ENCODE data around the gene HEXA. TPM values are rescaled to one million over a fixed set of nuclear protein-coding genes. Genes with fewer than 3 reads are reported as not detected.

Gene HEXA
- total and polyA plus RNA-seq, 9 of the 15 experiments (the other 6 are each of a cell fraction or from before 2014, with no cell fraction given): 22.2 to 136 (median 68.9) TPM

GRCh38 chr15:72423256-72423655 is 47.4 kb upstream of the HEXA start:
- Histone ChIP-seq H3K36me3 (ENCODE audit: control insufficient read depth, insufficient read depth, low read length) (no peaks in the 10 kb centered on the region), H2AFZ (ENCODE audit: low read depth, low read length) (no peak overlapping the region), H4K20me1 (replicated peaks; ENCODE audit: control insufficient read depth, insufficient read depth, low read length) (no peaks in the 10 kb centered on the region), H3K27ac (ENCODE audit: extremely low read depth, low read depth, low read length) (no peak overlapping the region), H3K79me2 (ENCODE audit: control insufficient read depth, insufficient read depth, low read length) (no peaks in the 10 kb centered on the region), H3K27me3 (ENCODE audit: control insufficient read depth in 2 of 2, insufficient read depth in 2 of 2, low read length in 2 of 2) (no peaks in the 10 kb centered on the region), H3K4me1 (replicated peaks in 1 of 2; ENCODE audit: control insufficient read depth in 2 of 2, insufficient read depth in 2 of 2, low read length in 2 of 2) (no peaks in the 10 kb centered on the region), H3K9me3 (replicated peaks; ENCODE audit: control insufficient read depth, insufficient read depth, low read depth, low read length) (no peaks in the 10 kb centered on the region; the same call in none of the 2 replicates), H3K4me2 (ENCODE audit: insufficient read depth, low read length) (no peak overlapping the region), H3K4me3 (no peak overlapping the region), H3K9ac (ENCODE audit: insufficient read depth in 1 of 2, low read depth in 2 of 2, low read length in 2 of 2) (no peak overlapping the region), H3K9me1 (ENCODE audit: control insufficient read depth, insufficient read depth, low read length) (no peaks in the 10 kb centered on the region)
- intact Hi-C loops (cut with micrococcal nuclease) (no loop called here), in situ Hi-C loops (cut with MboI) (no loop called here)
- ATAC-seq: no peak
- CTCF ChIA-PET (ENCODE audit: low intra/inter-chr PET ratio): no interaction called here
- no peak for FAIRE-seq
- no TSS peak for BruUV-seq (replicated peaks)
- no peak for DNase-seq (ENCODE audit: extremely low read depth in 1 of 4, low spot score in 3 of 4)
- POLR2A ChIA-PET: no interaction called here
- 0% methylated on average over 2 of the region's 2 CpGs for WGBS (ENCODE audit: insufficient coverage, low coverage, missing lambda C conversion rate)
- TF ChIP-seq ZNF133 (CRISPR knock-in tag; IDR thresholded peaks at IDR 0.05) (no peak), GABPA (tag; conservative IDR thresholded peaks at IDR 0.05; ENCODE audit: low read depth) (no peak), SRSF7 (optimal IDR thresholded peaks at IDR 0.05; ENCODE audit: low read depth, low read length) (no peak), PTBP1 (IDR thresholded peaks at IDR 0.05; ENCODE audit: low read depth, low read length) (no peak), KLF6 (CRISPR knock-in tag; IDR thresholded peaks at IDR 0.05; ENCODE audit: borderline replicate concordance) (no peak), ZNF830 (CRISPR knock-in tag; IDR thresholded peaks at IDR 0.05) (no peak), LCOR (CRISPR knock-in tag; IDR thresholded peaks at IDR 0.05) (no peak), BRD9 (IDR thresholded peaks at IDR 0.05; ENCODE audit: low read depth, partially characterized antibody) (no peak), BCLAF1 (IDR thresholded peaks at IDR 0.05; ENCODE audit: borderline replicate concordance in 1 of 2, control insufficient read depth in 1 of 2, low read depth in 2 of 2, low read length in 1 of 2) (no peak), FUS (optimal IDR thresholded peaks at IDR 0.05; ENCODE audit: low read depth, low read length) (no peak), SMAD1 (IDR thresholded peaks at IDR 0.05; ENCODE audit: low read depth, low read length, partially characterized antibody) (no peak), ZNF609 (CRISPR knock-in tag; IDR thresholded peaks at IDR 0.05; ENCODE audit: borderline replicate concordance) (no peak)
- TF ChIP-seq, protein P1, sequence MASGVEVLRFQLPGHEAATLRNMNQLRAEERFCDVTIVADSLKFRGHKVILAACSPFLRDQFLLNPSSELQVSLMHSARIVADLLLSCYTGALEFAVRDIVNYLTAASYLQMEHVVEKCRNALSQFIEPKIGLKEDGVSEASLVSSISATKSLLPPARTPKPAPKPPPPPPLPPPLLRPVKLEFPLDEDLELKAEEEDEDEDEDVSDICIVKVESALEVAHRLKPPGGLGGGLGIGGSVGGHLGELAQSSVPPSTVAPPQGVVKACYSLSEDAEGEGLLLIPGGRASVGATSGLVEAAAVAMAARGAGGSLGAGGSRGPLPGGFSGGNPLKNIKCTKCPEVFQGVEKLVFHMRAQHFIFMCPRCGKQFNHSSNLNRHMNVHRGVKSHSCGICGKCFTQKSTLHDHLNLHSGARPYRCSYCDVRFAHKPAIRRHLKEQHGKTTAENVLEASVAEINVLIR (CRISPR knock-in tag; IDR thresholded peaks at IDR 0.05): no peak
